Ovary (tissue), 3 donors: ENCODE measurements around the gene TMUB1.

Source experiments
- EP300 ChIP-seq: sonication (generic); formaldehyde crosslinking; IDR thresholded peaks from one replicate; pipeline ENCODE4 v1.6.1; 2017; ENCODE audit warnings: antibody characterized with exemption
- POLR2A ChIP-seq: fragments of 450-650 bp; IDR thresholded peaks from one replicate; pipeline ENCODE4 v1.6.1; 2017; ENCODE audit warnings: antibody characterized with exemption, mild to moderate bottlenecking, moderate library complexity
- TF ChIP-seq, protein P1 (sequence below), 3 donors: fragments of 450-650 bp in 2 of 3; fragments of 200-600 bp in 1 of 3; IDR thresholded peaks; one replicate each; pipeline versions ENCODE4 v1.5.1 to v1.8.0; 2016 to 2022; ENCODE audit warnings: antibody characterized with exemption in 3 of 3, mild to moderate bottlenecking in 1 of 3
- donor health status: DM: no; HTN: no; CAD: no.

DNA sequence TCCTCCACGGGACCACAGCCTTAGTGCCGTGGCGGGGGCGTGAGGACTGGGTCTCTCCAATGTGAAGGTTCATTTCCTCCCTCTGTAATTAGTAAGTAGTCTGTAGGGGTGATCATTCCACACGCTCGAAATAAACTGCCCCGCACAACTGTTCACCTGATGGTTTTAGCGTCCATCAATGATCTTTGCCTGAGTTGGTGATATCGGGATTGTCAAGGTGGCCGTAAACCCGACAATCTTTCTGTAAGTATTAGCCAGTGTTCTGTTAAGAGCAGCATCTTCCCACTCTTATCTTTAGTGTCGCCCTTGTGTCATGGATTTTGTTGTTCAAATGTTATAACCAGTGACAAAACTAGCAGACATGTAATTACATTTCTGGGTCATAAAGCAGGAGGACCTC, 20.7 kb upstream of the TMUB1 start:
- TF ChIP-seq POLR2A, result no peak
- TF ChIP-seq, protein P1, sequence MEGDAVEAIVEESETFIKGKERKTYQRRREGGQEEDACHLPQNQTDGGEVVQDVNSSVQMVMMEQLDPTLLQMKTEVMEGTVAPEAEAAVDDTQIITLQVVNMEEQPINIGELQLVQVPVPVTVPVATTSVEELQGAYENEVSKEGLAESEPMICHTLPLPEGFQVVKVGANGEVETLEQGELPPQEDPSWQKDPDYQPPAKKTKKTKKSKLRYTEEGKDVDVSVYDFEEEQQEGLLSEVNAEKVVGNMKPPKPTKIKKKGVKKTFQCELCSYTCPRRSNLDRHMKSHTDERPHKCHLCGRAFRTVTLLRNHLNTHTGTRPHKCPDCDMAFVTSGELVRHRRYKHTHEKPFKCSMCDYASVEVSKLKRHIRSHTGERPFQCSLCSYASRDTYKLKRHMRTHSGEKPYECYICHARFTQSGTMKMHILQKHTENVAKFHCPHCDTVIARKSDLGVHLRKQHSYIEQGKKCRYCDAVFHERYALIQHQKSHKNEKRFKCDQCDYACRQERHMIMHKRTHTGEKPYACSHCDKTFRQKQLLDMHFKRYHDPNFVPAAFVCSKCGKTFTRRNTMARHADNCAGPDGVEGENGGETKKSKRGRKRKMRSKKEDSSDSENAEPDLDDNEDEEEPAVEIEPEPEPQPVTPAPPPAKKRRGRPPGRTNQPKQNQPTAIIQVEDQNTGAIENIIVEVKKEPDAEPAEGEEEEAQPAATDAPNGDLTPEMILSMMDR (IDR thresholded peaks at IDR 0.05), result no peak
- TF ChIP-seq EP300, result no peak
